Adrenal gland (tissue), 5 donors: ENCODE measurements around the gene CHTF8.

Experiments
- POLR2A ChIP-seq, 2 donors: fragments of 450-650 bp; IDR thresholded peaks; one replicate each; pipeline ENCODE4 v1.6.1; 2017; ENCODE audit warnings: antibody characterized with exemption in 2 of 2, mild to moderate bottlenecking in 2 of 2, moderate library complexity in 1 of 2
- TF ChIP-seq, protein P1 (sequence below), 6 experiments: fragments of 450-650 bp in 4 of 6; fragments of 200-600 bp in 2 of 6; sonication (generic) in 1 of 6; IDR thresholded peaks; 1 replicate in 5 of 6; 2 replicates in 1 of 6; pipeline versions ENCODE4 v1.5.1 to v1.8.0; 2016 to 2021; ENCODE audit warnings: antibody characterized with exemption in 6 of 6, mild to moderate bottlenecking in 2 of 6, moderate library complexity in 1 of 6
- donor health status: DM: no; HTN: no; CAD: no.

DNA sequence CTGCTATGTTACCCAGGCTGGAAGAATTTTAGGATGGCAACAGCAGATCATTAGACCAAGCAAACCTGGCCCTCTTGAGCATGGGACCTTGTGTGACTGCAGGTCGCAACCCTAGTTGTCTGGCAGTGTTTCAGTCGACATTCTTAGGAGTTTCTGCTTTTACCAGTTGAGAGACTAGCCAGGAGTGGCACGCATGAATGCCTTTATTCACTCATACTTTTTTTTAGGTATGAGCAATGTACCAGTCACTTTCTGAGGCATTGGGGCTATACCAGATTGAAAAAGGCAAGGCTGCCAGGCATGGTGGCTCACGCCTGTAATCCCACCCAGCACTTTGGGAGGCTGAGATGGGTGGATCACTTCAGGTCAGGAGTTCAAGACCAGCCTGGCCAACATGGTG, 55.1 kb downstream of the CHTF8 start:
- TF ChIP-seq, protein P1, sequence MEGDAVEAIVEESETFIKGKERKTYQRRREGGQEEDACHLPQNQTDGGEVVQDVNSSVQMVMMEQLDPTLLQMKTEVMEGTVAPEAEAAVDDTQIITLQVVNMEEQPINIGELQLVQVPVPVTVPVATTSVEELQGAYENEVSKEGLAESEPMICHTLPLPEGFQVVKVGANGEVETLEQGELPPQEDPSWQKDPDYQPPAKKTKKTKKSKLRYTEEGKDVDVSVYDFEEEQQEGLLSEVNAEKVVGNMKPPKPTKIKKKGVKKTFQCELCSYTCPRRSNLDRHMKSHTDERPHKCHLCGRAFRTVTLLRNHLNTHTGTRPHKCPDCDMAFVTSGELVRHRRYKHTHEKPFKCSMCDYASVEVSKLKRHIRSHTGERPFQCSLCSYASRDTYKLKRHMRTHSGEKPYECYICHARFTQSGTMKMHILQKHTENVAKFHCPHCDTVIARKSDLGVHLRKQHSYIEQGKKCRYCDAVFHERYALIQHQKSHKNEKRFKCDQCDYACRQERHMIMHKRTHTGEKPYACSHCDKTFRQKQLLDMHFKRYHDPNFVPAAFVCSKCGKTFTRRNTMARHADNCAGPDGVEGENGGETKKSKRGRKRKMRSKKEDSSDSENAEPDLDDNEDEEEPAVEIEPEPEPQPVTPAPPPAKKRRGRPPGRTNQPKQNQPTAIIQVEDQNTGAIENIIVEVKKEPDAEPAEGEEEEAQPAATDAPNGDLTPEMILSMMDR (IDR thresholded peaks at IDR 0.05): no peak
- no peak for TF ChIP-seq POLR2A (IDR thresholded peaks at IDR 0.05)
